ENCODE measurements around the gene RPLP2. TPM values are rescaled to one million over a fixed set of nuclear protein-coding genes. Genes with fewer than 3 reads are reported as not detected.

The RPLP2 gene
- total and polyA plus RNA-seq, 8 donors, result 761 to 1,687 (median 1,137) TPM

DNA sequence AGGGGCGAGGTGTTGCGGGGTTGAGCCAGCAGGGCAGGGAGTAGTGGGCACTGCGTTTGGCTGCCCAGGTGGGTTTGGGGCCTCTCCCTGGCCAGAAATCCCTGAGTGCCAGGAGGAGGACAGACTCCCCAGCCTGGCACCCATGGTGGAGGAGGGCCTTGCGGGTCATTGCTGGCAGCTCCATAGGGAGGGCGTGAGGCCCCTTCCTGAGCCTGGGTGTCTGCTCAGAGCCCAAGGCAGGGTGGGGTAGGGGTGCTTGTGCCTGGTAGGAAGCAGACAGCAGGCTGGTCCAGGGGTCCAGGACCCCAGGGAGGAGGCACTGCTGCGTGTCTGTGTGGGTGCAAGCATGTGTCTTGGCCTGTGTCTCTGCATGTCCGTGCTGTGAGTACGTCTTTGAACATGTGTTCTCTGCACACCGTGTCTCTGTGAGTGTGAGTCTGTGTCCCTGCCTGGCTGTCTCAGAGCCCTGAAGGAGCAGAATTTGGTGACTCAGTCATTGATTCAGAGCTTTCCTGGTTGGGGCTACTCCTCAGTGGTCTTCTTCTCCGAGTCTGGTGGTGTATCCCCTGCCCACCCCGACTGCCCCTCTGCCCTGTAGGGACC lies 36.8 kb downstream of the RPLP2 start:
- TF ChIP-seq, protein P1, sequence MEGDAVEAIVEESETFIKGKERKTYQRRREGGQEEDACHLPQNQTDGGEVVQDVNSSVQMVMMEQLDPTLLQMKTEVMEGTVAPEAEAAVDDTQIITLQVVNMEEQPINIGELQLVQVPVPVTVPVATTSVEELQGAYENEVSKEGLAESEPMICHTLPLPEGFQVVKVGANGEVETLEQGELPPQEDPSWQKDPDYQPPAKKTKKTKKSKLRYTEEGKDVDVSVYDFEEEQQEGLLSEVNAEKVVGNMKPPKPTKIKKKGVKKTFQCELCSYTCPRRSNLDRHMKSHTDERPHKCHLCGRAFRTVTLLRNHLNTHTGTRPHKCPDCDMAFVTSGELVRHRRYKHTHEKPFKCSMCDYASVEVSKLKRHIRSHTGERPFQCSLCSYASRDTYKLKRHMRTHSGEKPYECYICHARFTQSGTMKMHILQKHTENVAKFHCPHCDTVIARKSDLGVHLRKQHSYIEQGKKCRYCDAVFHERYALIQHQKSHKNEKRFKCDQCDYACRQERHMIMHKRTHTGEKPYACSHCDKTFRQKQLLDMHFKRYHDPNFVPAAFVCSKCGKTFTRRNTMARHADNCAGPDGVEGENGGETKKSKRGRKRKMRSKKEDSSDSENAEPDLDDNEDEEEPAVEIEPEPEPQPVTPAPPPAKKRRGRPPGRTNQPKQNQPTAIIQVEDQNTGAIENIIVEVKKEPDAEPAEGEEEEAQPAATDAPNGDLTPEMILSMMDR (IDR thresholded peaks at IDR 0.05), result no peak
- Histone ChIP-seq H3K4me1 (peaks cover 4 to 26% (median 26%) of the 10 kb centered on the region in 3 donors), H3K27ac (no peak overlapping the region), H3K4me3 (no peak overlapping the region), H3K27me3 (no peaks in the 10 kb centered on the region), H3K9me3 (no peaks in the 10 kb centered on the region), H3K36me3 (no peaks in the 10 kb centered on the region)
- 79 to 81% methylated on average over 11 of the region's 11 CpGs for WGBS, 2 donors
- no peak for DNase-seq
- no peak for FAIRE-seq
- intact Hi-C loops (cut with DNase I), result loop anchor here in 2 of 3 donors (2.0 to 5.0 kb wide), 2 partner anchors 204 to 206 kb away; no protein-coding TSS in a partner anchor
- ATAC-seq, result no peak

DNA sequence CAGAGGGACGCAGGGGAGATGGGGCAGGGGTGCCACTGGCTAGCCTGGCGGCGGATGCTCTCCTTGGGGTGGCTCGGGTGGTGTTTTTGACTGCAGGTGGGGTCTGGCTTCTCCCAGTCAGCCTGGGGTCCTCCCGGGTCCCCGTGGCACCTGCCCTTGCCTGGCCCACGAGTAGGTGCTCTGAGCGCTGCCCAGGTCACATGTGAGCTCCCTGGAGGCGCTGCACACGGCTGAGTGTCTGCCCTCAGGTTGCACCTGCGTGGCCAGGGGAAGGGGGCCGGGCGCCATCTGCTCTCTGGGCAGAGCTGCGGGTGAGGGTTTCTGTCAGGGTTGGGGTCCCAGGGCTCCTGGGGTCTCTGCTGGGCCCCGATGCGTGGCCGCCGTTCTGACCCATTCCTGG lies 38.1 kb downstream of the RPLP2 start:
- DNase-seq (no peak), ATAC-seq (no peak), FAIRE-seq (no peak)
- Histone ChIP-seq H3K9me3 (no peaks in the 10 kb centered on the region), H3K27ac (no peak overlapping the region), H3K27me3 (no peaks in the 10 kb centered on the region), H3K4me1 (peaks cover 4 to 26% (median 26%) of the 10 kb centered on the region in 3 donors), H3K36me3 (no peaks in the 10 kb centered on the region), H3K4me3 (no peak overlapping the region)
- intact Hi-C loops (cut with DNase I), result loop anchor here in 2 of 3 donors (2.0 to 5.0 kb wide), 2 partner anchors 203 to 204 kb away; no protein-coding TSS in a partner anchor
- WGBS, 2 donors, result 67 to 70% methylated on average over 10 to 18 of the region's 18 CpGs
- TF ChIP-seq, protein P1 (IDR thresholded peaks at IDR 0.05), result no peak

DNA sequence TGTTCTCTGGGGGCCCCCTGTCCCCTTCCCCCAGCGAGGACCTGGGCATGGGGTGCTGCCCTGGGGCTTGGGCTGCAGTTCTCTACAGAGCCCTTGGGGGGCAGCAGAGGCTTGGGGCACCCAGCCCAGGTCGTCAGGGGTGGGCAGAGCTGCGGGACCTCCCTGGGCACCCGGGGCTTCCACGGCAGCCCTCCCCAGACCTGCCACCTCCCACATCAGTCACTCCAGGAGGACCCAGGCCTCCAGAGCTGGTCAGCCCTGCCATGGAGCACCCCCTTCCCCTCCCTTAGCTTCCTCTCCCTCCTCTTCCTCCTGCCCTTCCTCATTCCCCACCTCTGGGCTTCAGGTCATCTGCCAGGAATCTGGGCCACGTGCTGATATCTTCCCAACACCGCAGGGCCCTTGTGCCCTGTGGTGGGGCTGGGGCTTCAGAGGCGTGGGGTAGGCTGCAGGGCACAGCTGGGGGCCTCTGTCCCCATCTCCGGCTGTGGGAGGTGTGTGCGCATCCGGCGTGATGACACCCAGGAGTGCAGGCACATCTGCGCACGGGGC lies 38.7 kb downstream of the RPLP2 start:
- H3K4me1 ChIP-seq, result peaks cover 4 to 26% (median 25%) of the 10 kb centered on the region in 3 donors
- no peaks in the 10 kb centered on the region for H3K36me3 ChIP-seq
- ATAC-seq, result peak; percentile 19 to 56 (median 54)
- no peaks in the 10 kb centered on the region for H3K9me3 ChIP-seq
- TF ChIP-seq, protein P1 (IDR thresholded peaks at IDR 0.05), result peak; percentile 86 to 95 (median 92)
- FAIRE-seq, result no peak
- WGBS, 2 donors, result 32 to 42% methylated on average over 12 to 14 of the region's 14 CpGs
- no peak overlapping the region for H3K27ac ChIP-seq
- no peaks in the 10 kb centered on the region for H3K27me3 ChIP-seq
- H3K4me3 ChIP-seq, result no peak overlapping the region
- DNase-seq, result peak in 3 of 6 donors; percentile 61 to 83 (median 73)
- intact Hi-C loops (cut with DNase I), result loop anchor here in 1 of 3 donors (5.0 kb wide), 1 partner anchor 204 kb away; no protein-coding TSS in a partner anchor

DNA sequence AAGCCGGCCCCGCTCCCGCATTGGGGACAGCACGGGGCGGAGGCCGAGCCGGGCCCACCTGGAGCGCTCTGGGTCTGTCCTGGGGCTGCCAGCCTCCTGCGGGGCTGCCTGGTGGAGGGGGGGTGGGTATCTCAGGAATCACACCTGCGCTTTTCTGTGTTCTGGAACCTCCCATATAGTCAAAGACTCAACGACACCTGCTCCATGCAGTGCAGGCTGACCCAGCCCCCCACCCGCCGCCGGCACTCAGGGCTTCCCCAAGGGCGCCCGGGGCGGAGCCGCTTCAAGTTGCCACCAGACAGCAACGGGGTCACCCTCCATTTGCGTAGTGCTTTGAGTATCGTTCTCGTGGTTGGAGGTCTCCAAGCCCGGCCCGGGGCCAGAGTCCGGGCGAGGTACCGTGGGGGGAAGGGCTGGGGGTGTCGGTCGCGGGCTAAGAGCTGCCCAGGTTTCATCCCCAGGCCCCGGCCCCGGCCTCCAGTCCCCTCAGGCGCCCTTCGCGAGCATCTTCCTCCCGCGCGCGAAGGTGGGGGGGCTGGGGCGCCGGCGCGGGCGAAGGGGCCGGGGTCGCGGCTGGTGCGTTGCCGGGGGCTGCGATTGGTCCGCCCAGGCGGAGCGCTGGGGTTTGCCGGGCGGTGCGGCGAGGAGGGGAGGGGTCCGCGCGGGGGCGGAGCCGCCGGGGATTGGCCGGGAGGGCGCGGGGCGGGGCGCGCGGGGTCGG lies 39.5 kb downstream of the RPLP2 start:
- TF ChIP-seq, protein P1 (IDR thresholded peaks at IDR 0.05), result no peak
- H3K4me1 ChIP-seq, result peaks cover under 1 to 19% (median 17%) of the 10 kb centered on the region in 3 donors
- WGBS, 2 donors, result 7 to 9% methylated on average over 39 to 71 of the region's 71 CpGs
- intact Hi-C loops (cut with DNase I), result loop anchor here in 1 of 3 donors (5.0 kb wide), 1 partner anchor 203 kb away; no protein-coding TSS in a partner anchor
- no peak for FAIRE-seq
- peak in 3 of 4 donors; percentile 5 to 22 (median 5) for ATAC-seq
- DNase-seq, result peak in 1 of 6 donors; percentile 35
- H3K9me3 ChIP-seq, result no peaks in the 10 kb centered on the region
- no peaks in the 10 kb centered on the region for H3K27me3 ChIP-seq
- no peaks in the 10 kb centered on the region for H3K36me3 ChIP-seq
- peak overlapping the region in 2 of 4 donors; percentile 31 to 48 for H3K4me3 ChIP-seq
- no peak overlapping the region for H3K27ac ChIP-seq

All from pancreas (tissue), 10 donors.